DMS79 (cell line): ENCODE data around the gene UGT3A1.

Experiments
- DNase-seq: peaks from one replicate; lab custom pipeline; 2025; lab: John Stamatoyannopoulos, UW

UGT3A1 gene

DNA sequence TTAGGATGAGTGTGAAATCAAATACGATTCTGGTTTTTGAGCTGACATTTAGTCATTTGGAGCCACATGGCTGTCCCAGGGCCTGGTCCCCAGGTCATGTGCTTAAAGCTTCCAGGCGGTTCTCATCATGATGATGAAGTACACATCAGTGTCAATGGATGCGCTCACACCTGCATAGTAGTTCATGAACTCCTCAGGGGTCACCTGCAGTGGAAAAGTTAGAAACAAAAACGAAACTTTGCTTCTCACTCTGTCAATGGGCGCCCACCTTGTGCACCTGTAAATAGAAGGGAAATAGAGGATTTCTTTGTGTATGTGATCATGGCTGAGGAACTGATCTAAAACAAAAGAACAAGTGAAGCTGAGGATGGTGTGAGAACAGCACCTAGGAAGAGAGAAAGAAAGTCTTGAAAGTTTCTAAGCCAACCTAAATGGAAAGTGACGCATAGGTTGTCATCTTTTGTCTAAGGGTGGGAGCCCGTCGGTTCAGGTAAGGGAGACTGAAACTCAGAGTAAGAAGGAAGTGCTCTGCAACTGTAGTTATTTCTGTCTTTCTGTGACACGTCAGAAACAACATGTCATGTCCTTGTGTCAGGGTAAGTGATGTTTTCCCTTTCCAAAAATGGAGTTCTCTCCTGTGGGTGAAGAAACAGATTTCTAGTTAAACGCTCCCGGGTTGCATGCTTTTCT, 86.6 kb downstream of the UGT3A1 start:
- DNase-seq = no peak

DNA sequence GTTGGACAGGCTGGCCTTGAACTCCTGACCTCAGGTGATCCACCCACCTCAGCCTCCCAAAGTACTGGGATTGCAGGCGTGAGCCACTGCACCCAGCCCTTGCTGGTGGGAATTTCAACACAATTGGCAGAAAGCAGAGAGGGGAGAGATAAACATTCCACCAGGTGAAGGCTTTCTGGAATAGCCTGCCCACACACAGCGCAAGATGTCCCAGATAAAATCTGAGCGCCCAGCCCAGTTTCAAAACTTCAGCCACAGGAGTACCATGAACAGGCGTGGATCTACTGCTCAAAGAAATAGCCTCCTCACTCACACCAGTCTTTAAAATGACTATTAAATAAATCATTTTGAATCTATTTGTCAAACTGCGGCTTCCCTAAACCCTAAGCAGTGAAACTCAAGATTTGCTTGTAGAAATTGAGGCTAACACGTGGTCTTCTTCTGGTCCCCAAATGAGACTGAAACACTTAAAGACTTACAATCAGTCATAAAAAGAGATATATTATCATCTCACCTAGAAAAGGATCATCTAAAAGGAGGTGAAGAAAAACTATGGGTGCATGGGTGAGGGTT, 87.5 kb downstream of the UGT3A1 start:
- no peak for DNase-seq

GRCh38 chr5:35902046-35902672, 89.0 kb downstream of the UGT3A1 start:
- DNase-seq = no peak
